NCI-H1105 treated with DMSO at 0.1 percent for 48 hours (cell line): ENCODE data around the gene COLGALT1.

ENCODE experiments used
- DNase-seq: peaks from one replicate; lab custom pipeline; 2025; lab: John Stamatoyannopoulos, UW

The COLGALT1 gene

GRCh38 chr19:17623224-17623935 is 67.9 kb downstream of the COLGALT1 start:
- DNase-seq = no peak

DNA sequence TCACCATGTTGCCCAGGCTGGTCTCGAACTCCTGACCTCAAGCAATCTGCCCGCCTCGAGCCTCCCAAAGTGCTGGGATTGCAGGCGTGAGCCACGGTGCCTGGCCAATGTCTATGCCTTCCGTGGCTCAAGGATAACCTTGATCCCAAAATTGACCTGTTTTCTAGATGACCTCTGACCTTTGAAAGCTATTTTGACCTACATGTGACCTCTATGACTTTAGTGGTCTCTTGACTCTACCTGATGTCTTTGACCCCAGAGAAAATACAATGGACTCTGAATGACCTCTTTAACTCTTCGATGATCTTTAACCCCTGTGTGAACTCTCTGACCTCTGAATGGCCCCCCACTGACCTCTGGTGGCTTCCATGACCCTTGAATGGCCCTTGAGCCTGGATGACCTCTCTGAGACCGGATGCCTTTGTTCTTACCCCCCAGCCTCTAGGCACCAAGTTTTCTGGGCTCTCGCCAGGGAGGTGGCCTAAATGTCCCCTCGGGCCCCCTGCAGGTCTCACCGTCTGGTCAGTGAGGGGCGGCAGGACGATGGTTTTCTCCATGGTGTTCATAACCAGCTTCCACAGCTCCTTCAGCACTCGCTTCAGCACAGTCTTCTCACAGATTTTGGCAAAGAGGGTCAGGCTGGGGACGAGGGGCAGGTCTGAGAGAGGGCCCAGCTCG is 69.0 kb downstream of the COLGALT1 start:
- DNase-seq = no peak

DNA sequence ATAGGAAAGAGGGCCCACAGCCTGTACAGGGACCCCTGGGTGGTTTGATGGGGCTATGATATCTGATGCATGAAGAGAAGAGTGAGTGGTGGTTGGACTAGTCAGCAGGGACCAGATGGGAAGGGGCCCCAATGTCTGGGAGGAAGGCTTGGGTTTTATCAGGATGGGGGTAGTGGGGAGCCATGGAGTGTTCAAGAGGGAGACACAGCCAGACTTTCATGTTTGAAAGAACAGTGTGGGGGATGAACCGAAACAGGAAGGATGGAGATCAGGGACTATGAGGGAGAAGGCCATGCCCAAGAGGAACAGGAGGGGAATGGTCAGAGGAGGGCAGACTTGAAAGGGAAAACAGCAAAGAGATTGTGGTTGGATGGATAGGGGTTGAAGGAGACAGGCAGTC is 69.6 kb downstream of the COLGALT1 start:
- no peak for DNase-seq

DNA sequence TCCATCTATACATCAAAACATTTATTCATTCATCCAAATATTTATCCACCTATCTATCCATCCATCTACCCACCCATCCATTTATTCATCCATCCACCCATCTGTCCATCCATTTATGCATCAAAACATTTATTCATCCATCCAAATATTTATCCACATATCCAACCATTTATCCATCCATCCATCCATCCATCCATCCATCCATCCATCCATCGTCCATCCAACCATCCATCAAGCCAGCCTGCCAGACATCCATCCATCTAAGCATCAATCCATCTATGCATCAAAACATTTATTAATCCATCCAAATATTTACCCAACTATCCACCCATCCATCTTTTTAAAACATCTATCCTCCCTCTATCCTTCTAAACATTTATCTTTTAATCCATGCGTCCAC is 70.5 kb downstream of the COLGALT1 start:
- no peak for DNase-seq

GRCh38 chr19:17626456-17627015 is 71.1 kb downstream of the COLGALT1 start:
- DNase-seq = no peak

DNA sequence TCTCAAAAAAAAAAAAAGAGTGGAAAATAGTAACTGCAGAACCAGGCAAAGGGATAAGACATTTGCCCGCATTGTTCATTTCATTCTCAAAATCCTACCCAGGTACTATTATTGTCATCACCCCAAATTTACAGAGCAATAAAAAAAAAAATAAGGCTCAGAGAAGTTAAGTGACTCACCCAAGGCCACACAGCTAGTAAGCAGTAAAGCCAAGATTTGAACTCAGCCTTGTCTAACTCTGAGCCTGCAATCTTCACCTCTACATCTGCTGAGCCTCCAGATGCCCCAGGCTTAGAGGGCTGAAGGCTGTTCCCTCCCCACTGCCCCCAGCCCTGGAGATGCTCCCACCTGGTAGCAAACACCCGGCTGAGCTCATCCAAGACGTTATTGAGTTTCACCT is 71.7 kb downstream of the COLGALT1 start:
- no peak for DNase-seq

GRCh38 chr19:17627921-17628320 is 72.5 kb downstream of the COLGALT1 start:
- DNase-seq = no peak

DNA sequence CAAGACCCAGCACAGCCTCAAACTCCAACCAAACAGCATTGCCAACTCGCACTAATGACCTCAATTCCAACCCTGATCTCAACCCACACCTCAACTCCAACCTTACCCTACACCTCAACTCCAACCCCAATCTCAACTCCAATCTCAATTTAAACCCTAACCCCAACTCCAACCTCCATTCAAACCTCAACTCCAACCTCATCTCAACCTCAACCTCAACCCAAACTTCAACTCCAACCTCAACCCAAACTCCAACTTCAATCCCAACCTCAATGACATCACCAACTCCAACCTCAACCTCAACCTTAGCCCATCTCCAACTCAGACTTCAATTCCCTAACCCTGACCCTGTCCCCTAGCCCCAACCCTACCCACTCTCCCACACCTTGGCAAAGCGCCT is 74.3 kb downstream of the COLGALT1 start:
- DNase-seq = no peak

DNA sequence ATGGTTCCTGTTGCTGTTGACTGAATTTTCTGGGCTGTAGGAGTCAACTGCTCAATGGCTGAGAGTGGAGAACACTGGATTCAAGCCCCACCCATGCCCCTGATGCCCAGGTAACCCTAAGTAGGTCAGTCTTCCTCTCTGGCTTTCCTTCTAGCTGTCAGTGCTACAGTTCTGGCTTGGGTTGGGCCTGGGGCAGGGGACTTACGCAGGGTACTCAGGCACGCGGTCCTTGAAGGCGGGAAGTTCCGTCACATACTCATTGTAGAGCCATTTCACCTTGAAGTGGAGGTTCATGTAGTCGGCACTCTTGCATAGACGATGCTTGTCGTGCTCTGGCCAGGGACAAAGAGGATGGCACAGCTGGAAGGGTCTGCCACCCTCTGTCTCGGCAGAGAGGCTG is 77.1 kb downstream of the COLGALT1 start:
- DNase-seq = no peak
